ENCODE results near the gene KSR2.
"Not testable (repeated sequence)": the region's sequence is repeated elsewhere in the genome, so short reads cannot be mapped to it uniquely, and the experiment has no call there.

The KSR2 gene

GRCh38 chr12:117743761-117744160, 225.0 kb downstream of the KSR2 start:
- DNase-seq: no peak

GRCh38 chr12:117742721-117743120, 226.1 kb downstream of the KSR2 start:
- DNase-seq: no peak

GRCh38 chr12:117738233-117738632, 230.6 kb downstream of the KSR2 start:
- no peak for DNase-seq

GRCh38 chr12:117733549-117733805, 235.3 kb downstream of the KSR2 start:
- DNase-seq: no peak

GRCh38 chr12:117732761-117733548, 235.8 kb downstream of the KSR2 start:
- DNase-seq: no peak

GRCh38 chr12:117731131-117731530, 237.7 kb downstream of the KSR2 start:
- not testable (repeated sequence) for DNase-seq

GRCh38 chr12:117727301-117727700, 241.5 kb downstream of the KSR2 start:
- no peak for DNase-seq

- DNase-seq: no peak
Measured at GRCh38 chr12:117724543-117724942, 244.2 kb downstream of the KSR2 start.

- no peak for DNase-seq
Measured at GRCh38 chr12:117718559-117718958, 250.2 kb downstream of the KSR2 start.

GRCh38 chr12:117718141-117718540, 250.6 kb downstream of the KSR2 start:
- no peak for DNase-seq

GRCh38 chr12:117714203-117714602, 254.6 kb downstream of the KSR2 start:
- no peak for DNase-seq

- DNase-seq: no peak
Measured at GRCh38 chr12:117710121-117710520, 258.7 kb downstream of the KSR2 start.

GRCh38 chr12:117707861-117708260, 260.9 kb downstream of the KSR2 start:
- no peak for DNase-seq

GRCh38 chr12:117703584-117703983, 265.2 kb downstream of the KSR2 start:
- DNase-seq: no peak

- no peak for DNase-seq
Measured at GRCh38 chr12:117702741-117703140, 266.0 kb downstream of the KSR2 start.

- DNase-seq: no peak
Measured at GRCh38 chr12:117699575-117699974, 269.2 kb downstream of the KSR2 start.

- DNase-seq: no peak
Measured at GRCh38 chr12:117699118-117699517, 269.7 kb downstream of the KSR2 start.

GRCh38 chr12:117695956-117696355, 272.8 kb downstream of the KSR2 start:
- DNase-seq: no peak

GRCh38 chr12:117692512-117692911, 276.3 kb downstream of the KSR2 start:
- no peak for DNase-seq

- no peak for DNase-seq
Measured at GRCh38 chr12:117689857-117690256, 278.9 kb downstream of the KSR2 start.

- DNase-seq: no peak
Measured at GRCh38 chr12:117688446-117688845, 280.3 kb downstream of the KSR2 start.

GRCh38 chr12:117686911-117687377, 281.8 kb downstream of the KSR2 start:
- DNase-seq: no peak

GRCh38 chr12:117686210-117686609, 282.6 kb downstream of the KSR2 start:
- no peak for DNase-seq

GRCh38 chr12:117685110-117685926, 283.5 kb downstream of the KSR2 start:
- no peak for DNase-seq
